Nephron (organoid): ENCODE data around the gene ADGRL3.

Experiments
- H3K27ac Mint-ChIP-seq, 3 experiments: 2 replicates each; pipeline ENCODE4 v1.8.0; 2020; ENCODE audit warnings: mixed read lengths in 3 of 3, mild to moderate bottlenecking in 2 of 3, moderate library complexity in 1 of 3
- H3K27me3 Mint-ChIP-seq: 2 replicates; pipeline ENCODE4 v1.8.0; 2021; ENCODE audit warnings: low read depth, mild to moderate bottlenecking, moderate library complexity, mixed read lengths
- H3K36me3 Mint-ChIP-seq: 2 replicates; pipeline ENCODE4 v1.8.0; 2020; ENCODE audit warnings: low read depth, mixed read lengths
- H3K4me1 Mint-ChIP-seq: 2 replicates; pipeline ENCODE4 v1.8.0; 2020; ENCODE audit warnings: mixed read lengths
- H3K4me3 Mint-ChIP-seq, 3 experiments: 2 replicates each; pipeline ENCODE4 v1.8.0; 2020; ENCODE audit warnings: mild to moderate bottlenecking in 3 of 3, mixed read lengths in 3 of 3, moderate library complexity in 2 of 3
- H3K9me3 Mint-ChIP-seq: 2 replicates; pipeline ENCODE4 v1.8.0; 2020; ENCODE audit warnings: mixed read lengths
- TF ChIP-seq, protein P1 (sequence below), 3 experiments: fragments of 200-600 bp; sonication (generic); IDR thresholded peaks; one replicate each; pipeline ENCODE4 v1.5.0; 2021; ENCODE audit warnings: antibody characterized with exemption in 3 of 3; ENCODE audit not compliant: unreplicated experiment in 3 of 3

Gene ADGRL3

DNA sequence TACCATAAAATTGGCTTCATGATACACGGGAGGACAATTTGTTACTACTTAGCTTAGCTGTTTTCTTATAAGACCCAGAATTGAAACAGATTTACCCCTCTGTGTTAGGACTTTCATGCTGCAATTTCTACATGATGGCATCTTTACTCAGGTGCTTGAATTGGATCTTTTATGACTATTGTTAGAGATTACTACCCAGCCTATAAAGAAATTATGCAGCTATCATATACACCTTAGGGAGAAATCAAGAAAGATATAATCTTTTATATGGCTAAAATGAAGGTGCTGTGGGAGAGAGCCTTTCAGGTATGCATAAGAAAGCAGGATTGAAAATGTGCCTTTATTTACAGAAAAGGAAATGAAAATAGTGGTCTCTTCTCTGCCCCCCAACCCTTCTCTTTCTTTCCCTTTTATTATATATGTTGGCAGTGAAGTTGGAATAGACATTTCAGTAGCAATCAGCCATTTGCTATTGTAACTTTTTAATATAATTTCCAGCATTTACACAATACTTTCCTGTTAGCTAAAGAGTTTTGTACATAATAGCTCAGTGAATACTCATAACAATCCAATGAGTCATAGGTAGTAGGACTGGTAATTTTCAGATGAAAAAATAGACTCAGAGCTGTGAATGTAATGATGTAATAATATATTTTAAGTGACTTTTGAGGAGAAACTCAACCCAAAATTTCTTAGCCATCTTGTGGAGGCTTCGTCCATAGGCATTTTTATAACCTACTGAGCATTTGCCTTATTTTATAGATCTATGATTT, 311.8 kb downstream of the ADGRL3 start:
- peaks cover 13% of the 10 kb centered on the region for H3K9me3 Mint-ChIP-seq
- peaks cover 13% of the 10 kb centered on the region for H3K4me1 Mint-ChIP-seq
- H3K4me3 Mint-ChIP-seq, result no peak overlapping the region
- H3K27me3 Mint-ChIP-seq, result no peaks in the 10 kb centered on the region
- TF ChIP-seq, protein P1, sequence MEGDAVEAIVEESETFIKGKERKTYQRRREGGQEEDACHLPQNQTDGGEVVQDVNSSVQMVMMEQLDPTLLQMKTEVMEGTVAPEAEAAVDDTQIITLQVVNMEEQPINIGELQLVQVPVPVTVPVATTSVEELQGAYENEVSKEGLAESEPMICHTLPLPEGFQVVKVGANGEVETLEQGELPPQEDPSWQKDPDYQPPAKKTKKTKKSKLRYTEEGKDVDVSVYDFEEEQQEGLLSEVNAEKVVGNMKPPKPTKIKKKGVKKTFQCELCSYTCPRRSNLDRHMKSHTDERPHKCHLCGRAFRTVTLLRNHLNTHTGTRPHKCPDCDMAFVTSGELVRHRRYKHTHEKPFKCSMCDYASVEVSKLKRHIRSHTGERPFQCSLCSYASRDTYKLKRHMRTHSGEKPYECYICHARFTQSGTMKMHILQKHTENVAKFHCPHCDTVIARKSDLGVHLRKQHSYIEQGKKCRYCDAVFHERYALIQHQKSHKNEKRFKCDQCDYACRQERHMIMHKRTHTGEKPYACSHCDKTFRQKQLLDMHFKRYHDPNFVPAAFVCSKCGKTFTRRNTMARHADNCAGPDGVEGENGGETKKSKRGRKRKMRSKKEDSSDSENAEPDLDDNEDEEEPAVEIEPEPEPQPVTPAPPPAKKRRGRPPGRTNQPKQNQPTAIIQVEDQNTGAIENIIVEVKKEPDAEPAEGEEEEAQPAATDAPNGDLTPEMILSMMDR (IDR thresholded peaks at IDR 0.05; ENCODE audit: unreplicated experiment in 3 of 3), result no peak
- no peak overlapping the region for H3K27ac Mint-ChIP-seq
- H3K36me3 Mint-ChIP-seq, result peaks cover 16% of the 10 kb centered on the region

DNA sequence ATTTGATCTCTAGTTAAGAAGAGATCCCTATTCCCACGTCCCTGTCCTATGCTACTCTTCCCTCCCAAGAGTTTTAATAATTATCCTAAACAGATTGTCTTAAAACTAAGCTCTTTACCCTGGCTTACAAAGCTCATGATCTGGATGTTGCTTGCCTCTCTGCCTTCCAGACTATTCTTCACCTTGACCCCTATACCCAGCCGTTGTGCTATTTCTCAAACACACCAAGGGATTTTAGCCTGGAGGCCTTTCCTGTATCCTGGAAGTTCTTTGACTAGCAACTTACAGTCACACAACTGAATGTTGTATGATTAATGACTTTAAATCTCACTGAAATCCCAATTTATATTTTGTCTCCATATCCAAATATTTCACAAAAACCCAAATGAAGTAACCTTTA, 314.9 kb downstream of the ADGRL3 start:
- no peaks in the 10 kb centered on the region for H3K27me3 Mint-ChIP-seq
- H3K9me3 Mint-ChIP-seq, result peaks cover 5% of the 10 kb centered on the region
- TF ChIP-seq, protein P1 (IDR thresholded peaks at IDR 0.05; ENCODE audit: unreplicated experiment in 3 of 3), result no peak
- peaks cover 8% of the 10 kb centered on the region for H3K4me1 Mint-ChIP-seq
- H3K27ac Mint-ChIP-seq, result no peak overlapping the region
- peaks cover 9% of the 10 kb centered on the region for H3K36me3 Mint-ChIP-seq
- H3K4me3 Mint-ChIP-seq, result no peak overlapping the region

DNA sequence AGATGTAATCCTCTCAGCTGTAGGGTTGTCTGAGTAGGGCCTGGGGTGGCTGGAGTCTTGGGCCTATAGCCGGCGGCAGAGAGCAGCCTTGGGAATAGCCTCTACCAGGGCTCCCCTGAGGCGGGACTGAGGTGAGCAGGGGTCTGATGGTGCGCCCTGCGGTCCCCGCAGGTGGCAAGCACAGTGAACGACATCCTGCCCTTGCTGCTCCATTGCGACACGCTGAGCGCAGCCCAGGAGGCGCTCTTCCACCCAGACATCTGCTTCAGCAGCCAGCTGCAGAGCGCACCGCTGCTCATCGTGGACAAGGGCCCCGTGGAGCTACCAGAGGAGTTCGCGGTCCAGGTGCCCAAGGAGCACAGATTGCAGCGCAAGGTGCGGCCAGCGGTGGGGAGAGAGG, 317.0 kb downstream of the ADGRL3 start:
- H3K4me1 Mint-ChIP-seq, result peaks cover 17% of the 10 kb centered on the region

DNA sequence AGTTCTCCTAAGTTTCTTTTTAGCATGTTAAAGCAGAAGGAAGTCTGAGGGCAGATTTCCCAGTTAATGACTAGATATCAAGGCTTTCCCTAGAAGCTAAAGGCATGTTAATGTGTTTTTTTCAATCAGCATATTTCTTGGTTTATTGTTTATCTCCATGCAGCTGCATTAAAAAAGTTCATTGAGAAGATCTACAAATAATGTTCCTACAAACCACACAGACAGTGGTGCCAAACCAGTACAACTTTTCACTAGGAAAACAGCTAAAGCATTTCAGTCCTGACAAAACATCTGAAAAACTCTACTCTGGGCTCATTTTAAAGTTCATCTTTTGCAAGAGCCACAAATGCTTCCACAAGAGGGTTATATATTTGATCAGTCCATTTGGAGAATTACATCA, 320.0 kb downstream of the ADGRL3 start:
- Mint-ChIP-seq H3K4me1 (peaks cover 12% of the 10 kb centered on the region), H3K27ac (peak overlapping the region in 1 of 3 experiments; percentile 36), H3K9me3 (no peaks in the 10 kb centered on the region), H3K27me3 (no peaks in the 10 kb centered on the region), H3K36me3 (no peaks in the 10 kb centered on the region), H3K4me3 (no peak overlapping the region)
- TF ChIP-seq, protein P1 (IDR thresholded peaks at IDR 0.05; ENCODE audit: unreplicated experiment in 3 of 3), result no peak

More for the DNA sequence above, 317.0 kb downstream of the ADGRL3 start:
- H3K4me3 Mint-ChIP-seq, result no peak overlapping the region
- H3K27me3 Mint-ChIP-seq, result no peaks in the 10 kb centered on the region
- no peaks in the 10 kb centered on the region for H3K9me3 Mint-ChIP-seq
- TF ChIP-seq, protein P1 (IDR thresholded peaks at IDR 0.05; ENCODE audit: unreplicated experiment in 3 of 3), result peak in 1 of 3 experiments; percentile 29
- H3K36me3 Mint-ChIP-seq, result no peaks in the 10 kb centered on the region
- H3K27ac Mint-ChIP-seq, result no peak overlapping the region

DNA sequence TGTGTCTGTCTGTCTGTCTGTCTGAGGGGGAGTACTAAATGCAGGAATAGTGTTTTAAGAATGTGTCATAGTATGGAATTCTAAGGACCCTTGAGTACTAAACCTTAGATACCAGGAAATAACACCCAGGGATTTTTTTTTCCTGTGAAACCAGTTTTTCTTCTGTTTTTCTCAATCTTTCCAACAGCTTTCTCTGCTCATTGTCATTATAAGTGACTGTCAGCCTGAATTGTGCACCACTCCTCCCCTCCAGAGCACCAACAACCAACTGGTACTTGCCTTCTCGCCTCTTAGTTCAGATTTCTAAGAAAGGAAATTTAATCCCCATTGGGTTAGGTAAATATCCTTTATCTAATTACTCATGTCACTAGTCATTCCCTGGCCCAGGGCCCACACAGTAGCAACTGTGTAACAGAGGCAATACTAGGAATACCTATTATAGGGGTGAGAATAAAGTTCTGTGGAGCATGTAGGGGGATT, 320.6 kb downstream of the ADGRL3 start:
- Mint-ChIP-seq H3K27ac (peak overlapping the region in 1 of 3 experiments; percentile 36), H3K4me1 (peaks cover 12% of the 10 kb centered on the region), H3K36me3 (no peaks in the 10 kb centered on the region), H3K4me3 (no peak overlapping the region), H3K27me3 (no peaks in the 10 kb centered on the region), H3K9me3 (no peaks in the 10 kb centered on the region)
- TF ChIP-seq, protein P1 (IDR thresholded peaks at IDR 0.05; ENCODE audit: unreplicated experiment in 3 of 3), result no peak

DNA sequence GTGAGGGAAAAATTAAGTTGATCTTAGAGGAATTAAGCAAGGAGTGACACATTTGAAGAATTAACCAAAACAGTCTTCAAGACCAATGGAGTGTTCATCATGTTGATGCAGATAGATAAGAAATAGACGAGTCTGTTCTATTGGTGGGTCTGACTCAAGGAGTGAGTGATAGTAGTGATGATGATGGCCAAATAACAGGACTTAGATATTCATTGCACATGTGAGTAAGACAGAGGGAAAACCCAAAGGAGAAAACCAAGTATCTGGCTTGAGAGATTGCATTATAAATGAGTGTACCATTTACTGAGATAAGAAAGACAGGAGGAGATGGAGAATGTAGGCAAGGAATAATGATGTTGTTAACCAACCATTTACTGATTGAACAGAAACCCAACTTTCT, 321.3 kb downstream of the ADGRL3 start:
- H3K9me3 Mint-ChIP-seq, result no peaks in the 10 kb centered on the region
- TF ChIP-seq, protein P1 (IDR thresholded peaks at IDR 0.05; ENCODE audit: unreplicated experiment in 3 of 3), result no peak
- no peaks in the 10 kb centered on the region for H3K36me3 Mint-ChIP-seq
- H3K27me3 Mint-ChIP-seq, result no peaks in the 10 kb centered on the region
- H3K4me1 Mint-ChIP-seq, result peaks cover 12% of the 10 kb centered on the region
- H3K27ac Mint-ChIP-seq, result no peak overlapping the region
- no peak overlapping the region for H3K4me3 Mint-ChIP-seq
